Progenitor cell of endocrine pancreas (in vitro differentiated cells): ENCODE results near the gene SSH2. TPM values are rescaled to one million over a fixed set of nuclear protein-coding genes. Genes with fewer than 3 reads are reported as not detected.

ENCODE experiments used
- DNase-seq: peaks from one replicate; pipeline ENCODE4 v3.0.0; 2021; ENCODE audit warnings: low spot score; ENCODE audit not compliant: unreplicated experiment
- H3K27ac Mint-ChIP-seq: 2 replicates; pipeline ENCODE4 v1.8.0; 2021; ENCODE audit warnings: mild to moderate bottlenecking, moderate library complexity, mixed read lengths
- H3K27me3 Mint-ChIP-seq: 2 replicates; pipeline ENCODE4 v1.8.0; 2021; ENCODE audit warnings: mixed read lengths
- H3K36me3 Mint-ChIP-seq: 2 replicates; pipeline ENCODE4 v1.8.0; 2022; ENCODE audit warnings: mixed read lengths; ENCODE audit not compliant: insufficient read depth
- H3K4me1 Mint-ChIP-seq: 2 replicates; pipeline ENCODE4 v1.8.0; 2021; ENCODE audit warnings: low read depth, mixed read lengths
- H3K4me3 Mint-ChIP-seq: 2 replicates; pipeline ENCODE4 v1.8.0; 2021; ENCODE audit warnings: low read depth, mild to moderate bottlenecking, moderate library complexity, mixed read lengths
- H3K9me3 Mint-ChIP-seq: 2 replicates; pipeline ENCODE4 v1.8.0; 2021; ENCODE audit warnings: low read depth, mixed read lengths
- total RNA-seq: library from RNA; stranded (reverse); gene quantifications from 2 replicates; pipeline ENCODE4 v1.2.1, GENCODE V29; 2021
- TF ChIP-seq, protein P1 (sequence below): fragments of 200-600 bp; sonication (generic); IDR thresholded peaks from one replicate; pipeline ENCODE4 v1.5.0; 2021; ENCODE audit warnings: antibody characterized with exemption, mild to moderate bottlenecking; ENCODE audit not compliant: unreplicated experiment

Gene SSH2
- total RNA-seq, 1 donor from 2014 or later, result 20.7 TPM

DNA sequence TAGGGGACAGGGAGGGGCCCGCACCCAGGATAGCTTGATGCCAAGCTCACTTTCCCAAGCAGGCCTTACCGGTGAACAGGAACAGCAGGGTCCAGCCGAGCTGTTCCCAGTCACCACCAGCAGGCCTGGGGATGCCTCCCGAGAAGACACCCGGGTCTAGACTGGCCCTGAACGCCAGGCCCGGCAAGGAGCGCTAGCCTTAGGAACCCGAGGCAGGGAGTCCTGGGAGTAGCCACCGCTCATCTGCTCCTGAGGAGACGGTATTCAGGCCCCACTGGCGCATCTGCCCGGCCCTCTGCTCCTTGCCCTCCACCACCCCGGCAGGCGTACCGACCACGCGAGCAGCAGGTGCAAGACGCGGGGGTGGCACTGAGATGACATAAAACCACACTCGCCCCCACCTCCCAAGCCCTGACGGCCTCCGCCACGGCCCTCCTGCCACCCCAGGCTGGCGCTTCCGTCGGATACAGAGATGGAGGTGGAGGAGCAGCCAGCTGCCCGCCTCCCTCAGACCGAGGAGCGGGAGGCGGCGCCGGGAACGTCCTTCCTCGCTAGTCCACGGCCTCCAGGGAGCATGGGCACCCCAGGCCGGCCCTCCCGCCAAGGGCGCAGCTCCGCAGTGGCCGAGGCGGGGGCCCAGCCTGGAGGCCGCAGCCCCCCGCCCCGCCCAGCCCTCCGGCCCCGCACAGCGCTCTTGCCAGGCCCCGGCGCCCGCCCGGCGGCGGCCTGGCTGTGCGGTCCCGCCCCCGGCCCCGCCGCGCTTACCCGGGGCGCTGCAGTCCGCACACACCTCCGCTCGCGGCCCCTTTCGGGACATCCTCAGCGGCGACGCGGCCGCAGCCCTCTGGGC, 341.2 kb downstream of the SSH2 start:
- Mint-ChIP-seq H3K9me3 (no peaks in the 10 kb centered on the region), H3K27me3 (no peaks in the 10 kb centered on the region), H3K27ac (no peak overlapping the region), H3K36me3 (no peaks in the 10 kb centered on the region), H3K4me1 (peaks cover 28% of the 10 kb centered on the region), H3K4me3 (peak overlapping the region; percentile 79)
- DNase-seq, result no peak
- TF ChIP-seq, protein P1, sequence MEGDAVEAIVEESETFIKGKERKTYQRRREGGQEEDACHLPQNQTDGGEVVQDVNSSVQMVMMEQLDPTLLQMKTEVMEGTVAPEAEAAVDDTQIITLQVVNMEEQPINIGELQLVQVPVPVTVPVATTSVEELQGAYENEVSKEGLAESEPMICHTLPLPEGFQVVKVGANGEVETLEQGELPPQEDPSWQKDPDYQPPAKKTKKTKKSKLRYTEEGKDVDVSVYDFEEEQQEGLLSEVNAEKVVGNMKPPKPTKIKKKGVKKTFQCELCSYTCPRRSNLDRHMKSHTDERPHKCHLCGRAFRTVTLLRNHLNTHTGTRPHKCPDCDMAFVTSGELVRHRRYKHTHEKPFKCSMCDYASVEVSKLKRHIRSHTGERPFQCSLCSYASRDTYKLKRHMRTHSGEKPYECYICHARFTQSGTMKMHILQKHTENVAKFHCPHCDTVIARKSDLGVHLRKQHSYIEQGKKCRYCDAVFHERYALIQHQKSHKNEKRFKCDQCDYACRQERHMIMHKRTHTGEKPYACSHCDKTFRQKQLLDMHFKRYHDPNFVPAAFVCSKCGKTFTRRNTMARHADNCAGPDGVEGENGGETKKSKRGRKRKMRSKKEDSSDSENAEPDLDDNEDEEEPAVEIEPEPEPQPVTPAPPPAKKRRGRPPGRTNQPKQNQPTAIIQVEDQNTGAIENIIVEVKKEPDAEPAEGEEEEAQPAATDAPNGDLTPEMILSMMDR, result no peak

DNA sequence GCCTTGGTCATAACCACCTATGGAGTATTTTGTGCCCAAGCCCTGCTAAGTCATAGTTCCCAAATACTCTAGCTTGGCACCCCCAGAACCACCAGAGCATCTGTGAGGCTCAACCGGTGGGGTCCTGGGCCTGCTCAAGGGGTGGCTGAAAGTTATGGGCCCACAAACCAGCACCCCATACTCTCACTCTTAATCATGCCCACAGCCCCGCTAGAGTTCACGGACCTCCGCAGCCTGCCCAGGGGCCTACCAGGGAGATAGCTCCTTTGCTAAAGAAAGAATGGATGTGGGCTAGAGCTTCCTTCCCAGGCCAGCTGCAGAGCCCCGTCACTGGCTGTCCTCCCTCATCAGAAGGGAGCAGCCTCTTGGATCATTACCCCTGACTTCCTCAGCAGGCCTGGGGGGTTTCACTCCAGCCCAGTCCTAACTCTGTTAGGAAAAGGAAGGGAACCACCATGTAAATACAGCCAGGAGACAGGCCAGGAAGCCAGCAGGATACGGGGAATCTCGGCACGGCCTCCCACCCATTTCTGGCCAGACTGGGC, 341.9 kb downstream of the SSH2 start:
- Mint-ChIP-seq H3K4me1 (peaks cover 28% of the 10 kb centered on the region), H3K4me3 (peak overlapping the region; percentile 79), H3K9me3 (no peaks in the 10 kb centered on the region), H3K27me3 (no peaks in the 10 kb centered on the region), H3K27ac (peak overlapping the region; percentile 69), H3K36me3 (no peaks in the 10 kb centered on the region)
- no peak for DNase-seq
- TF ChIP-seq, protein P1, result no peak

DNA sequence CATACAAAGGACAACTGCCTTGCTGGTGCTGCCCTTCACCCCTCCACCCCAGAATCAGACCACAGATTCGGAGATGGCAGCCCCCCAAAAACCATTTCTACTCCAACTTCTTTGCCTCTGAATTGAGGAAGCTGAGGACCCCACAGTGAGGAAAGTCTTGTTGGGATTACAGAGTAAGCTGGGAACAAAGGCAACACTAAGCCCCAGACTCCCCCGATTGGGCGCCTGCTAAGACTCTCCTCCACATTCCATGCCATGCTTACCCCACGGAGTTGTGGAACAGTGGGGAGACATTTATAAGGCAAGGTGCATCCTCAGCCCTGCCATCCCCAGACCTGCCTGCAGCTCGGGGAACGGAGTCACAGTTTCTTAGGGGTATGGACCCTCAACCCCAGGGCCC, 342.4 kb downstream of the SSH2 start:
- Mint-ChIP-seq H3K36me3 (no peaks in the 10 kb centered on the region), H3K27me3 (no peaks in the 10 kb centered on the region), H3K4me1 (peaks cover 28% of the 10 kb centered on the region), H3K4me3 (peak overlapping the region; percentile 79), H3K27ac (no peak overlapping the region), H3K9me3 (no peaks in the 10 kb centered on the region)
- TF ChIP-seq, protein P1, result no peak
- DNase-seq, result no peak

DNA sequence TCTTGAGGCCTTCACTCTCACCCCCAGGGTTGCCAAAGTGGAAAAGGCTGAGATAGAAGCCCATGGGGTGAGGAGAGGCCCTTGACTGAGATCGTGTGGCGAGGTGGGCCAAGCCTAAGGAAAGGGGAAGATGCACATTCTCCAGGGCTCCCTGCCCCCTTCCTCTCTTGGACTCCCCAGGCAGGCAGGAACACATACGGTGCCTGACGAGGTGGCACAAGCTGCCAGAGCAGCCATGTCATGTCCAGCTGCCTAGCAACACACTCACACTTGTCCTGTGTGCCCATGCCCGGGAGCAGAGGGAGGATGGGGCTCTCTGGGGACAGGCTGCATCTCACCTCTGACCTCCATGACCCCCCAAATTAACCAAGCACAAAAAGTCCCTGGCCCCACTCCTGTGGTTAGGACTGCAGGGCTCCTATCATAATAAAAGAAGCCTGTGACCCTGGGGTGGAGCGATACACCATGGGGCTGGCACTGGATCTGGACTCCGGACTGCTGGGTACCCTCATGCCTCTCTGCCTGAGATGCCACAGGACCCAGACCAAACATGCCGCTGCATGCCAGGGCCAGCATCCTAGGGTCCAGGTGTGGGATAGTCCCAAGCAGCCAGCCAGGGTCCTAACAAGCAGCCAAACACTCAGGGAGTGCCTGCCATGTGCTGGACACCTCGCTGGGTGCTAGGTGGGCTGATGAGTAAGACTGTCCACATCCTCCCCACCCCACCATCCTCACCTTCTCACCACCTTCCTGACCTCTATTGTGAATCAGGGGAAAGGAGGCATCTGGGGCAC, 343.2 kb downstream of the SSH2 start:
- TF ChIP-seq, protein P1, result no peak
- Mint-ChIP-seq H3K27me3 (no peaks in the 10 kb centered on the region), H3K36me3 (peaks cover 3% of the 10 kb centered on the region), H3K9me3 (no peaks in the 10 kb centered on the region), H3K27ac (no peak overlapping the region), H3K4me1 (peaks cover 26% of the 10 kb centered on the region), H3K4me3 (no peak overlapping the region)
- no peak for DNase-seq

DNA sequence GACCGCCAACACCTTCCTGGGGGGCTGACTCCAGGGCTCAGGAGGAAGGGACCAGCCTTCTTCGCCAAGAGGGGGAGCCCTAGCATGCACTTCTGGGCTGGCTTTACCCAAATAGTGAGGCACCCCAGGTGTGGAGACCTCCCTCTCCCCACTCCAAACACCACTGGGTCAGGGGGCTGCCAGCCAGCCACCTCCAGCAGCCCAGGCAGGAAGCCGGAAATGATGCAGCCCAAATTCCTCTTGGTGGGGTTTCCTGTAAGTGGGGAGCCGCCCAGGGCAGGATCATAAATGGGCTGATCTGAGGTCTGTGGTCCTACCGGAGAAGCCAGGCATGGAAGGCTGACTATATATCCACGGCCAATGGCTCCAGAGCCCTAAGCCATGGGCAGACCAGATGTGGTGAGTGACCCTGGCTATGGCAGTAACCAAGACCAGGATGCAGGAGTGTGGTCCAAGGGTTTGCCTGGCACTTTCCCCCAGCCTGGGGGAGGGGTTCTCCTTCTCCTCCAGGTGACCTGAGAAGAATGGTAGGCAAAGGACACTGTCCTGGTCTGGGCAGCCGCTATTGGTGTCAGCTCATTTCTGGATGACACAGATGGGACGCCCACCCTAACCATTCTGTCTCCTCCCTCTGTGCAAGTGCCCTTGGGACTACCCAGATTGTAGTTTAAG, 344.8 kb downstream of the SSH2 start:
- Mint-ChIP-seq H3K9me3 (no peaks in the 10 kb centered on the region), H3K36me3 (peaks cover 4% of the 10 kb centered on the region), H3K27me3 (no peaks in the 10 kb centered on the region), H3K27ac (no peak overlapping the region), H3K4me3 (no peak overlapping the region), H3K4me1 (peaks cover 19% of the 10 kb centered on the region)
- DNase-seq, result no peak
- TF ChIP-seq, protein P1, result peak; percentile 10
